Pancreas (tissue), 10 donors: ENCODE results near the gene CPA2. TPM values are rescaled to one million over a fixed set of nuclear protein-coding genes. Genes with fewer than 3 reads are reported as not detected.

Source experiments
- ATAC-seq, 4 donors: fragments of 200-7000 bp; cut with Tn5 transposase; one replicate each; pipeline versions ENCODE4 v1.8.0 to v1.9.1; 2020; ENCODE audit warnings: mild to moderate bottlenecking in 4 of 4, moderate library complexity in 4 of 4
- DNase-seq, 6 donors: peaks; one replicate each; pipeline ENCODE4 v3.0.0-alpha.2; 2020
- FAIRE-seq: peaks from 2 replicates; lab custom pipeline; 2012; peaks lifted over from hg19 to GRCh38; lab: Jason Lieb, UNC
- H3K27ac ChIP-seq, 4 donors: fragments of 200-600 bp; sonication (generic); 1 replicate in 3 of 4; 2 replicates in 1 of 4; pipeline versions ENCODE4 v1.5.0 to v1.8.0; 2020
- H3K27me3 ChIP-seq, 4 donors: fragments of 200-600 bp; one replicate each; pipeline ENCODE4 v1.8.0; 2021
- H3K36me3 ChIP-seq, 3 donors: fragments of 200-600 bp; sonication (generic) in 1 of 3; one replicate each; pipeline versions ENCODE4 v1.5.0 to v1.8.0; 2020 to 2021
- H3K4me1 ChIP-seq, 3 donors: fragments of 200-600 bp; one replicate each; pipeline ENCODE4 v1.8.0; 2021
- H3K4me3 ChIP-seq, 4 donors: fragments of 200-600 bp; sonication (generic) in 2 of 4; one replicate each; pipeline versions ENCODE4 v1.5.0 to v1.8.0; 2020 to 2021
- H3K9me3 ChIP-seq, 4 donors: fragments of 200-600 bp; one replicate each; pipeline ENCODE4 v1.8.0; 2021
- WGBS, 2 donors: extraction: QIAGEN DNeasy Blood & Tissue Kit; methylation state at CpG; one replicate each; pipeline ENCODE4 v1.1.7; 2013; 5-methylcytosine and 5-hydroxymethylcytosine counted together
- intact Hi-C, 3 donors: fragments of 100-400 bp; cut with DNase I; formaldehyde crosslinking; loops; one replicate each; pipeline versions ENCODE4 v1.11.1 to v1.14.2; 2022
- polyA plus RNA-seq, 2 donors: library from polyadenylated mRNA; stranded (reverse); fragments of 200-250 nt; gene quantifications; one replicate each; pipeline ENCODE4 v1.2.3, GENCODE V29; 2013
- total RNA-seq, 6 donors: library from RNA; stranded (reverse); fragmentation: NEBNext Ultra II Directional in 4 of 6; extraction: Animal tissue kit (Norgen Biotek cat#: 25700) in 4 of 6; gene quantifications; one replicate each; pipeline versions ENCODE4 v1.2.1 to v1.2.4, GENCODE V29; 2021 to 2023
- TF ChIP-seq, protein P1 (sequence below), 4 donors: fragments of 200-600 bp; sonication (generic) in 3 of 4; IDR thresholded peaks; one replicate each; pipeline versions ENCODE4 v1.5.0 to v1.8.0; 2021; ENCODE audit warnings: antibody characterized with exemption in 4 of 4
- donor health status: healthy with polysubstance abuse.
- donor health status: DM: no; HTN: no; CAD: no; lungs with moderate emphysema.
- donor health status: DM: no; HTN: no; CAD: no.
- donor health status: control.
- donor health status: control.
- donor health status: Bipolar disorder and iron deficiency.
- donor health status: DM: yes; HTN: yes; CAD: no.
- donor health status: DM: no; HTN: no; CAD: no.
- donor health status: DM: no; HTN: no; CAD: no.
- donor health status: DM: yes; HTN: yes; CAD: no.

CPA2 gene
- total and polyA plus RNA-seq, 8 donors, result 4,251 to 12,479 (median 5,755) TPM

DNA sequence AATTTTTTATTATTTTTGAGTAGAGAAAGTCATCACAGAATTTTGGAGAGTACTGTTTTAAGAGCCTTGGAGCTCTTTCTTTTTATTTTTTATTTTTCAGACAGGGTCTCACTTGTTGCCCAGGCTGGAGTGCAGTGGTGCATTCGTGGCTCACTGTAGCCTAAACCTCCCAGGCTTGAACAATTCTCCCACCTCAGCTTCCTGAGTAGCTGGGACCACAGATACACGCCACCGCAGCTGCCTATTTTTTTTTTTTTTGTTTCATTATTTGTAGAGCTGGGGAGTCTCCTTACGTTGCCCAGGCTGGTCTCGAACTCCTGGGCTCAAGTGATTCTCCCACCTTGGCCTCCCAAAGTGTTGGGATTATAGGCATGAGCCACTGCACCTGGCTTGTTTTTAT is 36.9 kb downstream of the CPA2 start:
- 71 to 82% methylated on average over 5 of the region's 5 CpGs for WGBS, 2 donors
- no peaks in the 10 kb centered on the region for H3K27me3 ChIP-seq

DNA sequence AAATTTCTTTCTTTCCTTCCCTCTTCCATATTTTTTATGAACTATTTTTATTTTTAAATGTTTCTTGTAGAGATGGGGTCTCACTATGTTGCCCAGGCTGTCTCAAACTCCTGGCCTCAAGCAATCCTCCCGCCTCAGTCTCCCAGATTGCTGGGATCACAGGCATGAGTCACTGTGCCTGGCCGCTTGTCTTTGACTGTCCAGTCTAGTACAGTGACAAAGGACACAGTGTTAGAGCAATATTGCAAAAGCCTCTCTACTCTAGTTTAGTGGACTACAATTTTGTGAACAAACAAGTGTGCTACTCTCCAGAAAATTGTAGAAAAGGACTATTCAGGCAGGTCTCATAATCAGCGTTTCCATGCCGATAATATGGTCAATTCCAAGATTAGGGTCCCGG is 37.3 kb downstream of the CPA2 start:
- peaks cover 0 to 4% (median 0%) of the 10 kb centered on the region in 3 donors for H3K4me1 ChIP-seq
- 60 to 73% methylated on average over 5 of the region's 5 CpGs for WGBS, 2 donors
- no peaks in the 10 kb centered on the region for H3K9me3 ChIP-seq
- TF ChIP-seq, protein P1, sequence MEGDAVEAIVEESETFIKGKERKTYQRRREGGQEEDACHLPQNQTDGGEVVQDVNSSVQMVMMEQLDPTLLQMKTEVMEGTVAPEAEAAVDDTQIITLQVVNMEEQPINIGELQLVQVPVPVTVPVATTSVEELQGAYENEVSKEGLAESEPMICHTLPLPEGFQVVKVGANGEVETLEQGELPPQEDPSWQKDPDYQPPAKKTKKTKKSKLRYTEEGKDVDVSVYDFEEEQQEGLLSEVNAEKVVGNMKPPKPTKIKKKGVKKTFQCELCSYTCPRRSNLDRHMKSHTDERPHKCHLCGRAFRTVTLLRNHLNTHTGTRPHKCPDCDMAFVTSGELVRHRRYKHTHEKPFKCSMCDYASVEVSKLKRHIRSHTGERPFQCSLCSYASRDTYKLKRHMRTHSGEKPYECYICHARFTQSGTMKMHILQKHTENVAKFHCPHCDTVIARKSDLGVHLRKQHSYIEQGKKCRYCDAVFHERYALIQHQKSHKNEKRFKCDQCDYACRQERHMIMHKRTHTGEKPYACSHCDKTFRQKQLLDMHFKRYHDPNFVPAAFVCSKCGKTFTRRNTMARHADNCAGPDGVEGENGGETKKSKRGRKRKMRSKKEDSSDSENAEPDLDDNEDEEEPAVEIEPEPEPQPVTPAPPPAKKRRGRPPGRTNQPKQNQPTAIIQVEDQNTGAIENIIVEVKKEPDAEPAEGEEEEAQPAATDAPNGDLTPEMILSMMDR (IDR thresholded peaks at IDR 0.05), result no peak
- no peak overlapping the region for H3K4me3 ChIP-seq
- ATAC-seq, result no peak
- H3K36me3 ChIP-seq, result no peaks in the 10 kb centered on the region
- DNase-seq, result no peak
- intact Hi-C loops, result no loop called here
- H3K27ac ChIP-seq, result no peak overlapping the region
- FAIRE-seq, result no peak
- no peaks in the 10 kb centered on the region for H3K27me3 ChIP-seq

More for the DNA sequence above, 36.9 kb downstream of the CPA2 start:
- H3K4me1 ChIP-seq, result peaks cover 0 to 4% (median 0%) of the 10 kb centered on the region in 3 donors
- intact Hi-C loops, result no loop called here
- TF ChIP-seq, protein P1 (IDR thresholded peaks at IDR 0.05), result no peak
- FAIRE-seq (no peak), DNase-seq (no peak), ATAC-seq (no peak)
- H3K4me3 ChIP-seq, result no peak overlapping the region
- H3K36me3 ChIP-seq, result no peaks in the 10 kb centered on the region
- no peaks in the 10 kb centered on the region for H3K9me3 ChIP-seq
- no peak overlapping the region for H3K27ac ChIP-seq

DNA sequence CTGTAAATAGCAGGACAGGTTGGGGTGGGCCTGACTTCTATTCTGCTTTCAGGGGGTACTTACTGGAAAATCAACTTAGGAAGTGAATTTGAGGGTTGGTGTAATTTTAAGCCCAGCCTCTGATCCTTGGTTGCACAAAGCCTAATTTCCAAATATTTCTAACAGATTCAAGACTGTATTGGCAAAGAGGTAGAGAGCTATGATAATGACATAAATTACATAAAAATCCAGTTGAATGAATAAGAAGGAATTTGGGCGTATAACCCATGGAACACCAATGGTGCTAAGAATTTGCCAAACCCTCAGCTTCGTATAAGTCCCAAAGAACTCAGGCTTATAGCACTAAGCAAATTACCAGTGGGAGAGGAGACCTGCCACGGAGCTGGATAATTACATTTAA is 38.2 kb downstream of the CPA2 start:
- H3K27me3 ChIP-seq, result no peaks in the 10 kb centered on the region
- H3K4me3 ChIP-seq, result no peak overlapping the region
- 93 to 96% methylated on average over 3 of the region's 3 CpGs for WGBS, 2 donors
- peaks cover 0 to 4% (median 0%) of the 10 kb centered on the region in 3 donors for H3K4me1 ChIP-seq
- FAIRE-seq (no peak), DNase-seq (no peak), ATAC-seq (no peak)
- TF ChIP-seq, protein P1 (IDR thresholded peaks at IDR 0.05), result no peak
- intact Hi-C loops, result no loop called here
- no peaks in the 10 kb centered on the region for H3K36me3 ChIP-seq
- H3K27ac ChIP-seq, result no peak overlapping the region
- H3K9me3 ChIP-seq, result no peaks in the 10 kb centered on the region

DNA sequence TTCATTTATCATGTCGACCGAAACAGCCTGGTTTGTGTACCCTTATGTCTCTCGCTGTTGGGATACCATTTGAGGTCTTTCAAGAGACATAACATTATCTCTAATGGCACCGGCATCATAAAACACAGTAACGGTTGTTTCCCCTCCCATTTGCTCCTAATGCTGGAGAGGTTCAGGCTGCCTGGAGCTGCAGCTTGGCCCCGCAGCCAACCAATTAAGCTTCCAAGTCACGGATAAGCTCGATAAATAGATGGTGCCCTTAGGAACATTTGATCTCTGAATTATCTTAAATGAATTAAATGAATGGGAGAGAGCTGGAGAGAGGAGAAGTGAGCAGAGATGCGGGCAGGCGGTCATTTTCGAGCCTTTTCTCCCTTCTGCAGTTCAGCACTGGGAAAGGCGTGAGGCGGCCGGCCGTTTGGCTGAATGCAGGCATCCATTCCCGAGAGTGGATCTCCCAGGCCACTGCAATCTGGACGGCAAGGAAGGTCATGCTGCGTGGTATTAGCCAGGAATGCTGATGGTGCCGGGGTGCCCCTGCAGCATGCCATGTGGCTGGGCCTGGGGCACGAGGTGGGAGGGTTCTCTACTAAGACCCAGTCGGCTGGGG is 38.9 kb downstream of the CPA2 start:
- FAIRE-seq, result no peak
- ATAC-seq, result no peak
- DNase-seq, result no peak
- H3K9me3 ChIP-seq, result no peaks in the 10 kb centered on the region
- peaks cover 0 to 4% (median 0%) of the 10 kb centered on the region in 3 donors for H3K4me1 ChIP-seq
- intact Hi-C loops, result no loop called here
- no peak overlapping the region for H3K27ac ChIP-seq
- H3K36me3 ChIP-seq, result no peaks in the 10 kb centered on the region
- WGBS, 2 donors, result 87 to 88% methylated on average over 21 of the region's 21 CpGs
- no peak overlapping the region for H3K4me3 ChIP-seq
- no peaks in the 10 kb centered on the region for H3K27me3 ChIP-seq
- TF ChIP-seq, protein P1 (IDR thresholded peaks at IDR 0.05), result no peak

DNA sequence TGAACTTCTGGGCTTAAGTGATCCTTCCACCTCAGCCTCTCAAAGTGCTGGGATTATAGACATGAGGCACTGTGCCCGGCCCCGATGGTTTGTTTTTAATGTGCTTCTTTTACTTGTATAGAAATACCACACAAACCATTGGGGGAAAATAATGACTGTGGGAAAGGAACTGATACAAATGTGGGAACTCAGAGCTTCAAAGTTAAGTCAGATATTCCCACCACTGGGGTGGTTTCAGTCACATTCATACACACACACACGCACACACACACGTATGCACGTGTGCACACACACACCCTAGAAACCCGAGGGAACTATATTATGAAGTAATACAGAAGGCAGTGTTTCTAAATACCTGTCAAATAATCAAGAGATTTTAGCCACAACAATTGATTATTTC is 43.3 kb downstream of the CPA2 start:
- no peak for FAIRE-seq
- TF ChIP-seq, protein P1 (IDR thresholded peaks at IDR 0.05), result no peak
- Histone ChIP-seq H3K27ac (no peak overlapping the region), H3K9me3 (no peaks in the 10 kb centered on the region), H3K4me3 (no peak overlapping the region), H3K27me3 (no peaks in the 10 kb centered on the region), H3K36me3 (no peaks in the 10 kb centered on the region), H3K4me1 (no peaks in the 10 kb centered on the region)
- no peak for DNase-seq
- intact Hi-C loops, result no loop called here
- no peak for ATAC-seq
- WGBS, 2 donors, result 80 to 81% methylated on average over 6 of the region's 6 CpGs
